Calu3 (cell line): ENCODE data around the gene TENT5C. TPM values are rescaled to one million over a fixed set of nuclear protein-coding genes. Genes with fewer than 3 reads are reported as not detected.

ENCODE experiments used
- BruUV-seq: library from RNA; stranded (reverse); fragments of 400-500 nt; replicated peaks from 2 replicates; lab custom pipeline; 2021; lab: Mats Ljungman, UMichigan
- CTCF ChIA-PET: fragments of 300-600 bp; sonication (Branson Sonifier 250); formaldehyde crosslinking; loops from one replicate; lab custom pipeline; 2022; ENCODE audit warnings: antibody characterized with exemption; lab: Charles Lee
- DNase-seq: peaks from one replicate; pipeline ENCODE4 v3.0.0; 2022
- H3K27ac Mint-ChIP-seq: one replicate; pipeline ENCODE4 v1.8.0; 2022; ENCODE audit warnings: mixed read lengths; ENCODE audit not compliant: unreplicated experiment
- H3K27me3 Mint-ChIP-seq: one replicate; pipeline ENCODE4 v1.8.0; 2022; ENCODE audit warnings: mixed read lengths; ENCODE audit not compliant: unreplicated experiment
- H3K36me3 Mint-ChIP-seq: one replicate; pipeline ENCODE4 v1.8.0; 2022; ENCODE audit warnings: mild to moderate bottlenecking, moderate library complexity, mixed read lengths; ENCODE audit not compliant: insufficient read depth, unreplicated experiment
- H3K4me1 Mint-ChIP-seq: one replicate; pipeline ENCODE4 v1.8.0; 2022; ENCODE audit warnings: mild to moderate bottlenecking, low read depth, mixed read lengths; ENCODE audit not compliant: unreplicated experiment
- H3K4me3 Mint-ChIP-seq: one replicate; pipeline ENCODE4 v1.8.0; 2022; ENCODE audit warnings: mild to moderate bottlenecking, low read depth, moderate library complexity, mixed read lengths; ENCODE audit not compliant: unreplicated experiment
- H3K9me3 Mint-ChIP-seq: one replicate; pipeline ENCODE4 v1.8.0; 2022; ENCODE audit warnings: low read depth, mixed read lengths; ENCODE audit not compliant: unreplicated experiment
- CTCF ChIP-seq: fragments of 200-600 bp; IDR thresholded peaks from one replicate; pipeline ENCODE4 v1.8.0; 2022; ENCODE audit warnings: antibody characterized with exemption; ENCODE audit not compliant: unreplicated experiment
- intact Hi-C: fragments of 100-400 bp; cut with micrococcal nuclease; formaldehyde crosslinking; loops from one replicate; pipeline ENCODE4 v1.10.0; 2022; ENCODE audit not compliant: unreplicated experiment
- total RNA-seq: library from RNA; stranded (reverse); gene quantifications from 2 replicates; pipeline ENCODE4 v1.2.3, GENCODE V29; 2022

The TENT5C gene
- total RNA-seq, 1 experiment from 2014 or later, result 0.28 TPM

- intact Hi-C loops, result no loop called here
- Mint-ChIP-seq H3K27ac (no peak overlapping the region), H3K36me3 (no peaks in the 10 kb centered on the region), H3K4me3 (no peak overlapping the region), H3K4me1 (no peaks in the 10 kb centered on the region), H3K9me3 (no peaks in the 10 kb centered on the region), H3K27me3 (peaks cover 39% of the 10 kb centered on the region)
- TF ChIP-seq CTCF, result no peak
- CTCF ChIA-PET, result interaction anchor here (0.6 kb wide), 1 partner anchor 410 kb away, joined by 5 read pairs; no protein-coding TSS in a partner anchor
- DNase-seq, result no peak
- BruUV-seq, result no TSS peak
Measured at GRCh38 chr1:117638759-117639158, 32.9 kb downstream of the TENT5C start.

GRCh38 chr1:117639741-117640140, 33.9 kb downstream of the TENT5C start:
- no peak for DNase-seq
- no peak for TF ChIP-seq CTCF
- intact Hi-C loops, result no loop called here
- CTCF ChIA-PET, result no interaction called here
- Mint-ChIP-seq H3K27me3 (peaks cover 34% of the 10 kb centered on the region), H3K9me3 (no peaks in the 10 kb centered on the region), H3K4me1 (no peaks in the 10 kb centered on the region), H3K27ac (no peak overlapping the region), H3K36me3 (no peaks in the 10 kb centered on the region), H3K4me3 (no peak overlapping the region)
- BruUV-seq, result no TSS peak

- H3K36me3 Mint-ChIP-seq, result no peaks in the 10 kb centered on the region
- H3K27me3 Mint-ChIP-seq, result peaks cover 20% of the 10 kb centered on the region
- CTCF ChIA-PET, result no interaction called here
- H3K27ac Mint-ChIP-seq, result no peak overlapping the region
- H3K4me3 Mint-ChIP-seq, result no peak overlapping the region
- no TSS peak for BruUV-seq
- intact Hi-C loops, result no loop called here
- no peak for DNase-seq
- TF ChIP-seq CTCF, result no peak
- no peaks in the 10 kb centered on the region for H3K9me3 Mint-ChIP-seq
- no peaks in the 10 kb centered on the region for H3K4me1 Mint-ChIP-seq
Measured at GRCh38 chr1:117641536-117641935, 35.7 kb downstream of the TENT5C start.

- no peak overlapping the region for H3K4me3 Mint-ChIP-seq
- no peaks in the 10 kb centered on the region for H3K4me1 Mint-ChIP-seq
- no peak for TF ChIP-seq CTCF
- H3K27me3 Mint-ChIP-seq, result peaks cover 14% of the 10 kb centered on the region
- no peak for DNase-seq
- intact Hi-C loops, result no loop called here
- BruUV-seq, result no TSS peak
- CTCF ChIA-PET, result no interaction called here
- no peak overlapping the region for H3K27ac Mint-ChIP-seq
- H3K9me3 Mint-ChIP-seq, result no peaks in the 10 kb centered on the region
- no peaks in the 10 kb centered on the region for H3K36me3 Mint-ChIP-seq
Measured at GRCh38 chr1:117642963-117643362, 37.1 kb downstream of the TENT5C start.
